ENCODE results near the gene RIMBP2.

GRCh38 chr12:130375296-130376287 lies 340.5 kb downstream of the RIMBP2 start:
- TF ChIP-seq, protein P1, sequence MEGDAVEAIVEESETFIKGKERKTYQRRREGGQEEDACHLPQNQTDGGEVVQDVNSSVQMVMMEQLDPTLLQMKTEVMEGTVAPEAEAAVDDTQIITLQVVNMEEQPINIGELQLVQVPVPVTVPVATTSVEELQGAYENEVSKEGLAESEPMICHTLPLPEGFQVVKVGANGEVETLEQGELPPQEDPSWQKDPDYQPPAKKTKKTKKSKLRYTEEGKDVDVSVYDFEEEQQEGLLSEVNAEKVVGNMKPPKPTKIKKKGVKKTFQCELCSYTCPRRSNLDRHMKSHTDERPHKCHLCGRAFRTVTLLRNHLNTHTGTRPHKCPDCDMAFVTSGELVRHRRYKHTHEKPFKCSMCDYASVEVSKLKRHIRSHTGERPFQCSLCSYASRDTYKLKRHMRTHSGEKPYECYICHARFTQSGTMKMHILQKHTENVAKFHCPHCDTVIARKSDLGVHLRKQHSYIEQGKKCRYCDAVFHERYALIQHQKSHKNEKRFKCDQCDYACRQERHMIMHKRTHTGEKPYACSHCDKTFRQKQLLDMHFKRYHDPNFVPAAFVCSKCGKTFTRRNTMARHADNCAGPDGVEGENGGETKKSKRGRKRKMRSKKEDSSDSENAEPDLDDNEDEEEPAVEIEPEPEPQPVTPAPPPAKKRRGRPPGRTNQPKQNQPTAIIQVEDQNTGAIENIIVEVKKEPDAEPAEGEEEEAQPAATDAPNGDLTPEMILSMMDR (conservative IDR thresholded peaks at IDR 0.05 in 1 of 2, IDR thresholded peaks at IDR 0.05 in 1 of 2; ENCODE audit: extremely low read depth in 1 of 2, insufficient read depth in 1 of 2, low read depth in 1 of 2, low read length in 2 of 2), result no peak
- TF ChIP-seq EZH2 (IDR thresholded peaks at IDR 0.05; ENCODE audit: borderline replicate concordance, low read length), result no peak
